LNCaP clone FGC (cell line): Measurements from ENCODE around the gene CCDC32.

Experiments
- DNase-seq: peaks from one replicate; pipeline ENCODE4 v3.0.0-alpha.2; 2011; ENCODE audit warnings: low read depth
- H3K4me3 ChIP-seq: 2 replicates; pipeline ENCODE4 v1.5.1; 2011; ENCODE audit warnings: mild to moderate bottlenecking, low read depth, low read length, control low read depth
- TF ChIP-seq, protein P1 (sequence below): IDR thresholded peaks from 2 replicates; pipeline ENCODE4 v1.5.1; 2012; ENCODE audit warnings: mild to moderate bottlenecking; ENCODE audit not compliant: control insufficient read depth, insufficient read depth; ENCODE audit errors: extremely low read depth

The CCDC32 gene

DNA sequence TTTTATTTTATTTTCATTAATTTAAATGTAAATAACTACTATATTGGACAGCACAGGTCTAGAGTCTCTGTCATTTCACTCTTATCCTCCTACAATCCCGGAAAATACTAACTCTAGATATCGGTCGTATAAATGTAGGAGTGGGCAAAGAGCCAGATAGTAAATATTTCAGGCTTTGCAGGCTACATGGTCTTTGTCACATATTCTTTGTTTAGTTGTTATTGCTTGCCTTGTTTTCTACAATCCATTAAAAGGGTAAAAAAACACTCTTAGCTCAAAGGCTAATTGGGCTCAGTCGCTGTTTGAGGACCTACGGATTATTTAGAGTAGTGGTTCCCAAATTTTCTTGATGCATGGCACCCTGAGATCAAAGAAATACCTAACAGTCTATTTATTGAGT is 30.9 kb upstream of the CCDC32 start:
- peak overlapping the region; percentile 63 for H3K4me3 ChIP-seq
- TF ChIP-seq, protein P1, sequence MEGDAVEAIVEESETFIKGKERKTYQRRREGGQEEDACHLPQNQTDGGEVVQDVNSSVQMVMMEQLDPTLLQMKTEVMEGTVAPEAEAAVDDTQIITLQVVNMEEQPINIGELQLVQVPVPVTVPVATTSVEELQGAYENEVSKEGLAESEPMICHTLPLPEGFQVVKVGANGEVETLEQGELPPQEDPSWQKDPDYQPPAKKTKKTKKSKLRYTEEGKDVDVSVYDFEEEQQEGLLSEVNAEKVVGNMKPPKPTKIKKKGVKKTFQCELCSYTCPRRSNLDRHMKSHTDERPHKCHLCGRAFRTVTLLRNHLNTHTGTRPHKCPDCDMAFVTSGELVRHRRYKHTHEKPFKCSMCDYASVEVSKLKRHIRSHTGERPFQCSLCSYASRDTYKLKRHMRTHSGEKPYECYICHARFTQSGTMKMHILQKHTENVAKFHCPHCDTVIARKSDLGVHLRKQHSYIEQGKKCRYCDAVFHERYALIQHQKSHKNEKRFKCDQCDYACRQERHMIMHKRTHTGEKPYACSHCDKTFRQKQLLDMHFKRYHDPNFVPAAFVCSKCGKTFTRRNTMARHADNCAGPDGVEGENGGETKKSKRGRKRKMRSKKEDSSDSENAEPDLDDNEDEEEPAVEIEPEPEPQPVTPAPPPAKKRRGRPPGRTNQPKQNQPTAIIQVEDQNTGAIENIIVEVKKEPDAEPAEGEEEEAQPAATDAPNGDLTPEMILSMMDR = no peak
- DNase-seq = no peak

DNA sequence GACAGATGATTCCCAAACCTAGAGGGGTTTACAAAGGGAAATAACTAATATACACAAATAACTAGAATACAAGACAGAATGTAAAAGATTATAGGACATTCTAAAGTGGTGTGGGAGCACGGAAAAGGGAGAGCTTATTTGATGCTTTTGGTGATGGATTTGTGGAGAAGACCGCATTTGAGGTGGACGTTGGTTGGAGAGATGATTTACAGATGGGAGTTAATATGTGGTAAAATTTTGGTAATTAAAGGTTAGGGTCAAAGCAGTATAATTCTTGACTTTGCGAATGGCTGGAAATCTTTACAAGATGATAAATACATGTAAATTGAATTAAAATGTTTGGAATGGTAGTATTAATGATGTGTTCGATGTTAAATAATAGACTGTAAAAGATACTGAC is 30.4 kb upstream of the CCDC32 start:
- TF ChIP-seq, protein P1 = no peak
- peak overlapping the region; percentile 63 for H3K4me3 ChIP-seq
- DNase-seq = no peak

- DNase-seq = no peak
- peak overlapping the region; percentile 63 for H3K4me3 ChIP-seq
- TF ChIP-seq, protein P1 = no peak
Measured at GRCh38 chr15:40594429-40594836, 29.6 kb upstream of the CCDC32 start.

DNA sequence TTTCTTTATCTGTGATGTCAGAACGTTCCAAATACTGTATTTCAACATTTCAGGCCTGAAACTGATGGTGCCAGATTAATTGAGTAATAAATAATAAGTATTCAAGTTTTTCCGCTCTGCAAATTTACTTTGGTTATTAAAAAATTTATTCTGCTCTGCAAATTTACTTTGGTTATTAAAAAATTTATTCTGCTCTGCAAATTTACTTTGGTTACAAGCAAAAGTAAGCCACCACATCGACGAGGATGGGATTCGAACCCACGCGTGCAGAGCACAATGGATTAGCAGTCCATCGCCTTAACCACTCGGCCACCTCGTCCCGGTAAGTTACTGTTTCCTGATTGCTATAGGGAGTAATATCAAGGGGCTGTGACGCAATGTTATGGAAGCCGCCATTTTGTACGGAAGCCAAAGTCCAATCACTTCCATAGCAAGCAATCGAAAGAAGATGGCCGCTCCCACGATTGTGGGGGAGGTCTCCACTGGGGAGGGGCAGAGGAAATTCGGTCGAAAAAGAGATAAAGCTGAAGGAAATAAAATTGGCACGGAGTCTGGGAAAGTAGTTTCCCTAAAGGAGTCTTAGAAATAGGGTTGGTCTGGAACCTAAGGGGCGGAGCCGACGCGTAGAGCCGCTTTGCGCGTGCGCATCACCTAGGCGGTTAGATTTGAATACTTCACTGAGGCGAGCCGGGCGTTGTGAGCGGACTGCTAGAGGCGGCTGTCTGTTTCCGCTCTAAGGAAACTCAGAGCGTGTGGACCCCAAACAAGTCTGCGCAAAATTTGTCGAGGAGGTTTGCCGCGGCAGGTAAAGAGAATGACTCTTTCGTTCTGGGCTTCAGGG is 29.0 kb upstream of the CCDC32 start, which contains the start of gene KNL1:
TSS of gene KNL1 (plus strand) at position 662 of the 841 bp plus-strand sequence. CDS start 8,683 bp downstream, outside the sequence.
- TF ChIP-seq, protein P1 = no peak
- peak within 1 kb of the TSS; percentile 63 for H3K4me3 ChIP-seq
- peak; percentile 89 for DNase-seq

DNA sequence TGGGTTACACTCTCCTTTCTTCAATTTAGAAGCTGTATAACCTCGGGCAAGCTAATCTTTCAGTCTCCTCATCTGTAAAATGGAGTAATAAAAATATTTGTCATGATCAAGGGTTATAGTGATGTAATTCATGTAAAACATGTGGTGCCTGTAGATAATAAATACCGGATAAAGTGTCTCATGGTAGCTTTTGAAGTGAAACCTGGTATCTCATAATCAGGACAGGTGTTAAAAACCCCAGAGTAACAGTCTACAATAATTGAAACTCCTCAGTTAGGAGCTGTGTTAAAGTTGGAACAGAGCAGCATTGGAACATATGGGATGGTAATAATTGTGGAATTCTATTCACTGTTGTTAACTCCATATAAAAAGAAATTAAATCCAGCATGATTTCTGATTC is 28.3 kb upstream of the CCDC32 start:
- no peak for DNase-seq
- no peak overlapping the region for H3K4me3 ChIP-seq
- TF ChIP-seq, protein P1 = no peak

GRCh38 chr15:40591389-40591788 is 26.5 kb upstream of the CCDC32 start:
- DNase-seq = no peak
- no peak overlapping the region for H3K4me3 ChIP-seq
- TF ChIP-seq, protein P1 = no peak
